GM12864 (cell line): ENCODE results near the gene SORBS1.

Experiments
- DNase-seq: peaks from one replicate; pipeline ENCODE4 v3.0.0-alpha.2; 2011; ENCODE audit warnings: low read depth
- H3K4me3 ChIP-seq: 2 replicates; pipeline ENCODE4 v1.5.1; 2011; ENCODE audit warnings: mild to moderate bottlenecking, low read depth, low read length, control low read depth
- TF ChIP-seq, protein P1 (sequence below): IDR thresholded peaks from 2 replicates; pipeline ENCODE4 v1.5.1; 2011; ENCODE audit warnings: low read depth, mild to moderate bottlenecking, moderate library complexity, low read length, control low read depth, inconsistent platforms; ENCODE audit errors: missing control alignments

Gene SORBS1

DNA sequence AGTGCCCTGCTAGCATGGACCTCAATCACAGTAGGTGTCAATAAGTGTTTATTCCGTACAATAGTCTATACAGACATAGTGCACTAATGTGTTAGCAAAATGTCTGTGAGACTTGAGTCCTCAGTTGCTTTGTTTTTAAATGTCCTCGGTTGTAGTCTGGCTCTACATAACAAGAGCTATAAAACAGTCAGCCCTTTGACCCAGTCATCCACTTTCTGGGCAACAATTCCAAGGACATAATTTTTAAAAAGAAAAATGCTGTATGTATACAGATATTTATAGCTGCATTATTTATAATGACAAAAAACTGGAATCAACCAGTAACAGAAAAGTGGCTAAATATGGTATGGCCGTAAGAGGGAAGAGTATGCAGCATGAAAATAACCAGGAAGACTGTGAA lies 267.5 kb downstream of the SORBS1 start:
- no peak for DNase-seq
- no peak overlapping the region; the same call in 1 of the 2 replicates for H3K4me3 ChIP-seq
- TF ChIP-seq, protein P1, sequence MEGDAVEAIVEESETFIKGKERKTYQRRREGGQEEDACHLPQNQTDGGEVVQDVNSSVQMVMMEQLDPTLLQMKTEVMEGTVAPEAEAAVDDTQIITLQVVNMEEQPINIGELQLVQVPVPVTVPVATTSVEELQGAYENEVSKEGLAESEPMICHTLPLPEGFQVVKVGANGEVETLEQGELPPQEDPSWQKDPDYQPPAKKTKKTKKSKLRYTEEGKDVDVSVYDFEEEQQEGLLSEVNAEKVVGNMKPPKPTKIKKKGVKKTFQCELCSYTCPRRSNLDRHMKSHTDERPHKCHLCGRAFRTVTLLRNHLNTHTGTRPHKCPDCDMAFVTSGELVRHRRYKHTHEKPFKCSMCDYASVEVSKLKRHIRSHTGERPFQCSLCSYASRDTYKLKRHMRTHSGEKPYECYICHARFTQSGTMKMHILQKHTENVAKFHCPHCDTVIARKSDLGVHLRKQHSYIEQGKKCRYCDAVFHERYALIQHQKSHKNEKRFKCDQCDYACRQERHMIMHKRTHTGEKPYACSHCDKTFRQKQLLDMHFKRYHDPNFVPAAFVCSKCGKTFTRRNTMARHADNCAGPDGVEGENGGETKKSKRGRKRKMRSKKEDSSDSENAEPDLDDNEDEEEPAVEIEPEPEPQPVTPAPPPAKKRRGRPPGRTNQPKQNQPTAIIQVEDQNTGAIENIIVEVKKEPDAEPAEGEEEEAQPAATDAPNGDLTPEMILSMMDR, result no peak

DNA sequence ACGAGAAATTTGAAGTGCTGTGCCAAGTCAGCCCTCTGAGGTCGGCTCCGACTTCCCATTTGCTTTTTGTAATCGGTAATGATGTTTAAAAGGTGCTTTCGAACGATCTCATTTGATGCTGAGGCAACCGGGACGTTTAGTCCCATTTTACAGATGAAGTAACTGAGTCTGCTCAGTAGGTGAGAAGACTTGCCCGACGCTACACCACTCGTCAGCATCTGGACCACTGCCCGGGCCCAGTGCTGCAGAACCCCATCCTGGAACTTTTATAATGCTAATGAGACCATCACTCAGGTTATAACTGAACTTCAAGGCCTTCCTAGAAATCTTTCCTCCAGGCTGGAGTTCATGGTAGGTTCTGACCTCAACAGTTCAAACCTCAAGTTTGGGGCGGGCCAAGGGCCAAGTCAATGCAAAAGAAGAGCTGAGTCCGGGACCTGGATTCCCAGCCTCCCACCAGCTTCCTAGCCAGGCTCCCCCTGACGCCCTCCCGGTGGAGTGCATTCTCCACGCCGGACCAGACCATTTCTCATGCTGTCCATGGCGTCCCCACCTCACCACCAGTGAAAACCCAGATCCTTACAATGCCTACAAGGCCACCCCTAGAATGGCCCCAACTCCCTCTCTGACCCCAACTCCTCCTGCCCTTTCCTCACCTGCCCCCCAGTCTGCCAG lies 269.7 kb downstream of the SORBS1 start:
- H3K4me3 ChIP-seq, result peak overlapping the region; percentile 96
- TF ChIP-seq, protein P1, result no peak
- DNase-seq, result no peak

DNA sequence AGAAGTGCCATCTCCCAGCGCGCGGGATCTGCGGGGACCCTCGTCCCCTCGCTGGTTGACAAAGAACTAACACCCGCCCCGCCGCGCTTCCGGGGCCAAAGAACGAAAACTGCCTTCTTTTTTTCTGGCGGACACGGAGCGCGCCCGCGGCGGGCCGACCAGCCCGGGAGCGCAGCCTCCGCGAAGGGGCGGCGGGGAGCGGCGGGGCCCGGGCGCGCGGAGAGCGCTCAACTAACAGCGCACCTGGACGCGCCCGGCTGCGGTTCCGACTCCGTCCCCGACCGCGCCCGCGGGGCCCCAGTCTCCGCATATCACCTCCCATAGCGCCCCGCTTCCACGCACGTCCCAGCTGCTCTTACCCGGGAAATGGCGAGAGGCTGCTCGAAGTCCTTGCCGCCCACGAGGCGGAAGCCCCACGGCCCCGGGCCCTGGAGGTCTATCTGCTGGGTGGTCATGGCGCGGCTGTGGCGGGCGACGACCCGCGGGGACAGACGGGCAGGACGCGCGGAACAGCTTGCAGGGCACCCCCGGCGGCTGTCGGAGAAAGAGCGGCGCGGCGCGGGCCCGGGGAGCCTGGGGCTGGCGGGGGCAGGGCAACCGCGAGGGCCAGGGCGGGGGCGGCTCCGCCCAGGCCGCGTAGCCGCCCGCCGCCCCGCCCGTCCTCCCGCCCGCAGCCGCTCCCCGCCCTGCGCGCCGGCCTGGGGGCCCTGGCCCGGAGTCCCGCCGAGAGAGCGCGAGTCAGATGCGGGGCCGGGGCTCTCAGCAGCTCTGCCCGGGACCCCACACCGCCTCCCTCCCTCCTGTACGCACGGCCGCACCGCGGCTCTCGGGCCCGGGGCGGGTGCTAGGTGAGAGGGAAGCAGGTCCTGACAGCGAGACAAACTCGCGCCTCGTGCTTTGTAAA lies 270.5 kb downstream of the SORBS1 start, which contains the start of gene PDLIM1:
PDLIM1 (minus strand) TSS at position 543 of the 904 bp plus-strand sequence; CDS start at position 455, 88 bp downstream.
- DNase-seq, result no peak
- H3K4me3 ChIP-seq, result peak within 1 kb of the TSS; percentile 96
- TF ChIP-seq, protein P1, result peak; percentile 32

DNA sequence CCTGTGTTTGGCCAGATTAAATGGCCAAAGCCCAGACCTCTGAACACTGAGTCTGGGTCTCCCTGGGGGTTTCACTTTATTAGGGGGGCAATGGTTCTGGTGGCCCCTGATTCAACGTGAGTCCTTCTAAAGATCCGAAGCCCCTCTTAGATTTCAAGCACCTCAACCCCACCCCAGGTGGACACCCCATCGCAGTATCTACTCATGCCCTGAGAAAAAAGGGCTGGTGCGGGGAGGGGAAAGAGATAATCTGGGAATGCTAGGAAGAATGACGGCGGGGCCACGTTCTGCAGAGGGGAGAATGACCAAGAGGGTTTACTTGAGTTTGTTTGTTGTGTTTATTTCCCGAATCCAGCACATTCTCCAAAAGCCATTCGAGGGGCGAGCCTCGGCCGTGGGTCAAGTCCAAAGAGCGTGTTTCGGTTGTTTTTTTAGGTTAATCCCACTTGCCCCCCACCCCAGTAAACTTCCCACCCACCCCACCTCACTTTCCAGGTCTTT lies 271.2 kb downstream of the SORBS1 start:
- no peak for DNase-seq
- TF ChIP-seq, protein P1, result no peak
- peak overlapping the region; percentile 96 for H3K4me3 ChIP-seq

DNA sequence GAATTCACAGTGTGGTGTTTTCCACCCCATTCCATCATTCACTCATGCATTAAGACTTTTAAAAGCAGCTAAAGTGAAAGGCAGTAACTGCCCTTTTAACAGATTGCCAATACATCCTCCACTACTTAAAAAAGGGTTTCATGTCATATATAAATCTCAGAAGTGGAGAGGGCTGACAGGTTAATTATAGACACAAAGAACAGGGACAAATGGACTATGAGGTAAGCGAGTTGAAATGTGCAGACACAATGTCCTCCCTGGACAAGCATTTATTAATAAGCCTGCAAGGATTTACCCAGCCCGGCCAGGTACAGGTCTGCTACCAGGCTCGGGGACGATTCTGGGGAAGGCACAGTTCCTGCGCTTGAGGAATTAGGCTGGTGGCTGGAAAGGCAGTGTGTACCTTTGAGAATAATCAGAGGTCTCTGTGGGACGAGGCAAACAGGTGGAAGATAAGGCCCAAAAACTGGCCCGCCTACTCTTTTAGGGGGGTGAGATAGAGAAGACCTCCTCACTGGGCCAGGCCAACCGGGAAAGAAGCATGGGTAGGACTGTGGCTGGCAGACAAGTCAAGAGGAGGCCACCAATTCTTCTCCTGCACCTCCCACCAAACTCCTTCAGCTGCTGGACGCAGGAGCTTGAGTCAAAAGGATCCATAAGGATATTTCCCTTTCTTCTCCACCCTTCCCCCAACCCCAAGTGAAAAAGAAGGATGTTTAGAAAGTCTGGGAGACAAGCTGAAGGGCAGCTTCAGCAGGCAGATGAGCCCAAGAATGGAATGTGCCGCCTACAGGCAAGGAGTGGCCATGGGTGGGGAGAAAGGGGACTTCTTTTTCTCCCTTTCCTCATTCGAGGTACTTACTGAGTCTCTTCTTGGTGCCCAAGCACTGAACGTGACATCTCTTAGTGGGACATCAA lies 271.9 kb downstream of the SORBS1 start:
- TF ChIP-seq, protein P1, result peak; percentile 47
- H3K4me3 ChIP-seq, result peak overlapping the region; percentile 96
- no peak for DNase-seq

DNA sequence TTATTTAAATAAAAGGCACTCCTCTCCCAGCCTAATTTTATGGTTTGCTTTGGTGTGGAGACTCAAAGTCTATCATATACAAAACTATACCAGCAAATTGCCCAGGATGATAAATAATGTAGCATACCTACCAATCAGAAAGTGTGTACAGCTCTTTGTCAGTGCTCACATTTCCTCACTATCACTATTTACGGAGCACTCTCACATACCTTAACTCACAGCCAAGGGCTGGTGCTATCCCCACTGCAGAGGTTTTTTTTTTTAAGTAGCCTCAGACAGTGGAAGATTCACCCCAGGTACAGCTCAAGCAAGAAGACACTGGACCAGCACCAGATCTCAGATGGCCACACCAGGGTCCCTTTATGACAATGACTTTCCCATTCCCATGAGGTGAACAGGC lies 272.9 kb downstream of the SORBS1 start:
- no peak for DNase-seq
- peak overlapping the region; percentile 96 for H3K4me3 ChIP-seq
- TF ChIP-seq, protein P1, result no peak
